ENCODE measurements around the gene PROZ.

PROZ gene

GRCh38 chr13:113178070-113178895, 19.8 kb downstream of the PROZ start:
- Histone ChIP-seq H3K4me3 (ENCODE audit: low read depth in 1 of 2, low read length in 2 of 2) (no peak overlapping the region), H3K27me3 (ENCODE audit: control insufficient read depth in 1 of 2, insufficient read depth in 2 of 2, low read length in 2 of 2) (no peaks in the 10 kb centered on the region), H3K9me3 (ENCODE audit: control insufficient read depth in 1 of 2, low read length in 2 of 2) (no peaks in the 10 kb centered on the region), H3K36me3 (ENCODE audit: control insufficient read depth in 1 of 2, insufficient read depth in 2 of 2, low read length in 2 of 2) (peaks cover 44 to 75% of the 10 kb centered on the region in 2 donors), H3K4me1 (ENCODE audit: control insufficient read depth in 1 of 2, insufficient read depth in 2 of 2, low read length in 2 of 2) (no peaks in the 10 kb centered on the region), H3K9ac (ENCODE audit: low read depth in 1 of 2, low read length in 2 of 2) (no peak overlapping the region), H3K27ac (ENCODE audit: low read depth, low read length) (no peak overlapping the region)

- no peak overlapping the region for H3K27ac ChIP-seq (ENCODE audit: low read depth, low read length)
- no peaks in the 10 kb centered on the region for H3K27me3 ChIP-seq (ENCODE audit: control insufficient read depth in 1 of 2, insufficient read depth in 2 of 2, low read length in 2 of 2)
- peaks cover 49 to 80% of the 10 kb centered on the region in 2 donors for H3K36me3 ChIP-seq (ENCODE audit: control insufficient read depth in 1 of 2, insufficient read depth in 2 of 2, low read length in 2 of 2)
- H3K9ac ChIP-seq (ENCODE audit: low read depth in 1 of 2, low read length in 2 of 2): no peak overlapping the region
- no peaks in the 10 kb centered on the region for H3K9me3 ChIP-seq (ENCODE audit: control insufficient read depth in 1 of 2, low read length in 2 of 2)
- H3K4me3 ChIP-seq (ENCODE audit: low read depth in 1 of 2, low read length in 2 of 2): no peak overlapping the region
- H3K4me1 ChIP-seq (ENCODE audit: control insufficient read depth in 1 of 2, insufficient read depth in 2 of 2, low read length in 2 of 2): no peaks in the 10 kb centered on the region
These were observed 20.4 kb downstream of the PROZ start for GRCh38 chr13:113178896-113179167.

- H3K4me3 ChIP-seq (ENCODE audit: low read depth in 1 of 2, low read length in 2 of 2): no peak overlapping the region
- H3K27ac ChIP-seq (ENCODE audit: low read depth, low read length): no peak overlapping the region
- peaks cover 53 to 82% of the 10 kb centered on the region in 2 donors for H3K36me3 ChIP-seq (ENCODE audit: control insufficient read depth in 1 of 2, insufficient read depth in 2 of 2, low read length in 2 of 2)
- H3K9ac ChIP-seq (ENCODE audit: low read depth in 1 of 2, low read length in 2 of 2): no peak overlapping the region
- H3K9me3 ChIP-seq (ENCODE audit: control insufficient read depth in 1 of 2, low read length in 2 of 2): no peaks in the 10 kb centered on the region
- no peaks in the 10 kb centered on the region for H3K27me3 ChIP-seq (ENCODE audit: control insufficient read depth in 1 of 2, insufficient read depth in 2 of 2, low read length in 2 of 2)
- H3K4me1 ChIP-seq (ENCODE audit: control insufficient read depth in 1 of 2, insufficient read depth in 2 of 2, low read length in 2 of 2): no peaks in the 10 kb centered on the region
These were observed 21.2 kb downstream of the PROZ start for GRCh38 chr13:113179374-113180230.

- no peaks in the 10 kb centered on the region for H3K9me3 ChIP-seq (ENCODE audit: control insufficient read depth in 1 of 2, low read length in 2 of 2)
- no peak overlapping the region for H3K27ac ChIP-seq (ENCODE audit: low read depth, low read length)
- no peak overlapping the region for H3K4me3 ChIP-seq (ENCODE audit: low read depth in 1 of 2, low read length in 2 of 2)
- no peaks in the 10 kb centered on the region for H3K27me3 ChIP-seq (ENCODE audit: control insufficient read depth in 1 of 2, insufficient read depth in 2 of 2, low read length in 2 of 2)
- H3K4me1 ChIP-seq (ENCODE audit: control insufficient read depth in 1 of 2, insufficient read depth in 2 of 2, low read length in 2 of 2): no peaks in the 10 kb centered on the region
- H3K9ac ChIP-seq (ENCODE audit: low read depth in 1 of 2, low read length in 2 of 2): no peak overlapping the region
- H3K36me3 ChIP-seq (ENCODE audit: control insufficient read depth in 1 of 2, insufficient read depth in 2 of 2, low read length in 2 of 2): peaks cover 45 to 71% of the 10 kb centered on the region in 2 donors
These were observed 23.6 kb downstream of the PROZ start for GRCh38 chr13:113182046-113182445.

GRCh38 chr13:113183450-113184129, 25.1 kb downstream of the PROZ start:
- H3K4me1 ChIP-seq (ENCODE audit: control insufficient read depth in 1 of 2, insufficient read depth in 2 of 2, low read length in 2 of 2): no peaks in the 10 kb centered on the region
- no peaks in the 10 kb centered on the region for H3K27me3 ChIP-seq (ENCODE audit: control insufficient read depth in 1 of 2, insufficient read depth in 2 of 2, low read length in 2 of 2)
- H3K36me3 ChIP-seq (ENCODE audit: control insufficient read depth in 1 of 2, insufficient read depth in 2 of 2, low read length in 2 of 2): peaks cover 37 to 67% of the 10 kb centered on the region in 2 donors
- H3K4me3 ChIP-seq (ENCODE audit: low read depth in 1 of 2, low read length in 2 of 2): no peak overlapping the region
- H3K9me3 ChIP-seq (ENCODE audit: control insufficient read depth in 1 of 2, low read length in 2 of 2): no peaks in the 10 kb centered on the region
- H3K27ac ChIP-seq (ENCODE audit: low read depth, low read length): no peak overlapping the region
- H3K9ac ChIP-seq (ENCODE audit: low read depth in 1 of 2, low read length in 2 of 2): no peak overlapping the region

GRCh38 chr13:113184568-113185440, 26.4 kb downstream of the PROZ start:
- H3K4me3 ChIP-seq (ENCODE audit: low read depth in 1 of 2, low read length in 2 of 2): no peak overlapping the region
- H3K27me3 ChIP-seq (ENCODE audit: control insufficient read depth in 1 of 2, insufficient read depth in 2 of 2, low read length in 2 of 2): no peaks in the 10 kb centered on the region
- H3K9ac ChIP-seq (ENCODE audit: low read depth in 1 of 2, low read length in 2 of 2): no peak overlapping the region
- no peak overlapping the region for H3K27ac ChIP-seq (ENCODE audit: low read depth, low read length)
- peaks cover 28 to 62% of the 10 kb centered on the region in 2 donors for H3K36me3 ChIP-seq (ENCODE audit: control insufficient read depth in 1 of 2, insufficient read depth in 2 of 2, low read length in 2 of 2)
- H3K9me3 ChIP-seq (ENCODE audit: control insufficient read depth in 1 of 2, low read length in 2 of 2): no peaks in the 10 kb centered on the region
- H3K4me1 ChIP-seq (ENCODE audit: control insufficient read depth in 1 of 2, insufficient read depth in 2 of 2, low read length in 2 of 2): no peaks in the 10 kb centered on the region

- Histone ChIP-seq H3K27ac (ENCODE audit: low read depth, low read length) (no peak overlapping the region), H3K9me3 (ENCODE audit: control insufficient read depth in 1 of 2, low read length in 2 of 2) (no peaks in the 10 kb centered on the region), H3K4me3 (ENCODE audit: low read depth in 1 of 2, low read length in 2 of 2) (no peak overlapping the region), H3K9ac (ENCODE audit: low read depth in 1 of 2, low read length in 2 of 2) (no peak overlapping the region), H3K27me3 (ENCODE audit: control insufficient read depth in 1 of 2, insufficient read depth in 2 of 2, low read length in 2 of 2) (no peaks in the 10 kb centered on the region), H3K4me1 (ENCODE audit: control insufficient read depth in 1 of 2, insufficient read depth in 2 of 2, low read length in 2 of 2) (no peaks in the 10 kb centered on the region), H3K36me3 (ENCODE audit: control insufficient read depth in 1 of 2, insufficient read depth in 2 of 2, low read length in 2 of 2) (peaks cover 21 to 58% of the 10 kb centered on the region in 2 donors)
These were observed 27.8 kb downstream of the PROZ start for GRCh38 chr13:113186061-113186900.

- Histone ChIP-seq H3K4me3 (ENCODE audit: low read depth in 1 of 2, low read length in 2 of 2) (no peak overlapping the region), H3K9ac (ENCODE audit: low read depth in 1 of 2, low read length in 2 of 2) (no peak overlapping the region), H3K4me1 (ENCODE audit: control insufficient read depth in 1 of 2, insufficient read depth in 2 of 2, low read length in 2 of 2) (no peaks in the 10 kb centered on the region), H3K27me3 (ENCODE audit: control insufficient read depth in 1 of 2, insufficient read depth in 2 of 2, low read length in 2 of 2) (no peaks in the 10 kb centered on the region), H3K9me3 (ENCODE audit: control insufficient read depth in 1 of 2, low read length in 2 of 2) (no peaks in the 10 kb centered on the region), H3K36me3 (ENCODE audit: control insufficient read depth in 1 of 2, insufficient read depth in 2 of 2, low read length in 2 of 2) (peaks cover 21 to 60% of the 10 kb centered on the region in 2 donors), H3K27ac (ENCODE audit: low read depth, low read length) (no peak overlapping the region)
These were observed 28.8 kb downstream of the PROZ start for GRCh38 chr13:113187263-113187669.

Measured in duodenal mucosa (tissue), 2 donors.